GM12873 (cell line): ENCODE results near the gene GOLPH3.

Experiments used
- CTCF ChIP-seq: IDR thresholded peaks from 2 replicates; pipeline ENCODE4 v1.5.1; 2012; ENCODE audit warnings: low read depth, mild to moderate bottlenecking, moderate library complexity, low read length, control low read depth; ENCODE audit not compliant: insufficient read depth; ENCODE audit errors: missing control alignments

The GOLPH3 gene

GRCh38 chr5:32144378-32145207 is 29.5 kb downstream of the GOLPH3 start:
- no peak for TF ChIP-seq CTCF

- no peak for TF ChIP-seq CTCF
These were observed 30.3 kb downstream of the GOLPH3 start for GRCh38 chr5:32143617-32144377.

- no peak for TF ChIP-seq CTCF
These were observed 35.2 kb downstream of the GOLPH3 start for GRCh38 chr5:32138839-32139493.

GRCh38 chr5:32136342-32136741 is 37.8 kb downstream of the GOLPH3 start:
- no peak for TF ChIP-seq CTCF

- TF ChIP-seq CTCF = no peak
These were observed 39.0 kb downstream of the GOLPH3 start for GRCh38 chr5:32135086-32135485.

- no peak for TF ChIP-seq CTCF
These were observed 41.4 kb downstream of the GOLPH3 start for GRCh38 chr5:32132757-32133156.

GRCh38 chr5:32131604-32132003 is 42.5 kb downstream of the GOLPH3 start:
- TF ChIP-seq CTCF = no peak
